Fibroblast of peridontal ligament (primary cell): ENCODE data around the gene ELANE.
"Not testable (repeated sequence)": the region's sequence is repeated elsewhere in the genome, so short reads cannot be mapped to it uniquely, and the experiment has no call there.

Experiments used
- DNase-seq: peaks from one replicate; pipeline ENCODE4 v3.0.0-alpha.2; 2010; ENCODE audit errors: extremely low read depth

ELANE gene

DNA sequence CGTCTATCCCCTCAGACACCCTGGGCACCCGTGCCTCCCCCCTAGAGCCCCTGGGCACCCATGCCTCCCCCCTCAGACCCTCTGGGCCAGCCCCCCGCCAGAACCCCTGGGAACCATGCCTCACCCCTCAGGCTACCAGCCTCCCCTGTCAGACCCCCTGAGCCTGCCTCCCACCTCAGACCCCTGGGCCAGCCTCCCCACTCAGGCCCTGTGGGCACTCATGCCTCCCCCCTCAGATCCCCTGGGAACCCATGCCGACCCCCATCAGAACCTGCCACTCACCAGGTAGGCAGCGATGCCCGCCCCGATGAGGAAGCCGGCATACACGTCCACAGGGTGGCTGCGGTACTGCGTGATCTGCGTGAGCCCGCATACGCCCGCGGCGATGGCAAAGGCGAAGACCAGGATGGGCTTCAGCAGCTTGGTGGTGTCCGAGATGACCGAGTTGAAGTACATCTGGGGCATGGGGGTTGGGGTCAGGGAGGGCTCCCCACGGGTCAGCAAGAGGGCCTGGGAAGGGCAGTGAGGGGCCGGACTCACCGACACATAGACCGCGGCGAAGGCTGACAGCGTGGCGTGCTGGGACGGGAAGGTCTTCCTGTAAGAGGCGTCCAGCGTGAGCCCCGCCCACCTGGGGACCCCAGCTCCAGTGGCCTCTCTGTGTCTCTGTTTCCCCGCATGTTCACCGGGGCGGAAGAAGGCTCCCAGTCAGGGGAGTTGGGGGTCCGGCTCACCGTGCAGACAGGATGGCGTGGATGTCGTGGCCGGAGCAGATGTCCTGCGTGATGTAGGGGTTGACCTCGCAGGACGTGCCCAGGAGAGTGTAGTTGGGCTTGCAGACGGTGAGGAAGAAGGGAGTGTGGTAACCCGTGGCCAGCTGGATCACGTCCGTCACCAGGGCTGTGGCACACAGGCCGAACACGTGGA, 37.7 kb upstream of the ELANE start:
- DNase-seq, result no peak

DNA sequence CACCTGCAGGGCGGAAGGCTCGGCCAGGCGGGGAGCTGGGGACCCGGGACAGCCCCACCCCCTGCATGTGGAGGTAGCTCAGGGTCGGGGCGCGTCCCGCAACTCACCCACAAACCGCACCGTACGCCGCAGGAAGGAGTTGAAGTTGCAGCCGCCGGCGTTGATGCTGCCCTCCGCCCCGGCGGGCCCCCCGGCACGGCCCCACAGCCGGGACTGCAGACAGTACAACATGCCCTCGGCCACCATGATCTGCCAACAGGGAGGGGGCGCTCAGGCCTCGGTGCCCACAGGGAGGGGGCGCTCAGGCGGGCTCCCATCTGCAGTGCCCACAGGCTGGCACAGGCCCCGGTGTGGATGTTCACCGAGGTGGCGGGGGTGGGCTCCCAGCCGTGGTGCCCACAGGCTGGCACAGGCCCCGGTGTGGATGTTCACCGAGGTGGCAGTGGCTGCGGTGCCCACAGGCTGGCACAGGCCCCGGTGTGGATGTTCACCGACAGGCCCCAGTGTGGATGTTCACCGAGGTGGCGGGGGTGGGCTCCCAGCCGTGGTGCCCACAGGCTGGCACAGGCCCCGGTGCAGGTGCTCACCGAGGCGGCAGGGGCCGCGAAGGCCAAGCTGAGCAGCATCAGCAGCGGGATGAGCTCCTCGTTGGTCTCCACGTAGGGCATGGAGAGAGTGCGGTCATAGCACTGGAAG, 36.9 kb upstream of the ELANE start:
- DNase-seq, result no peak

GRCh38 chr19:815775-816499, 36.2 kb upstream of the ELANE start:
- DNase-seq, result no peak

- no peak for DNase-seq
These were observed 35.6 kb upstream of the ELANE start for GRCh38 chr19:816500-816857.

DNA sequence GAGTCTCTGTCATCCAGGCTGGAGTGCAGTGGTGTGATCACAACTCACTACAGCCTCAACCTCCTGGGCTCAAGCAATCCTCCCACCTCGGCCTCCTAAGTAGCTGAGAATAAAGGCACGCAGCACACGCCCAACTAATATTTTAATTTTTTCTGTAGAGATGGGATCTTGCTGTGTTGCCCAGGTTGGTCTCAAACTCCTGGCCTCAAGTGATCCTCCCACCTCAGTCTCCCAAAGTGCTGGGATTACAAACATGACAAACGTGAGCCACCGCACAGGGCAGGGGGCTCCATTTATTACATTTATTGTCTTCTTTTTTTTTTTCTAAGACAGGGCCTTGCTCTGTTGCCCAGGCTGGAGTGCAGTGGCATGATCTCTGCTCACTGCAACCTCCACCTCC, 31.9 kb upstream of the ELANE start:
- not testable (repeated sequence) for DNase-seq

- no peak for DNase-seq
These were observed 30.8 kb upstream of the ELANE start for GRCh38 chr19:821231-821824.

GRCh38 chr19:821825-822503, 30.1 kb upstream of the ELANE start, which contains the start of gene PLPPR3:
TSS of gene PLPPR3 (minus strand) at chr19:821955. CDS start at chr19:821559, 396 bp downstream.
- no peak for DNase-seq

DNA sequence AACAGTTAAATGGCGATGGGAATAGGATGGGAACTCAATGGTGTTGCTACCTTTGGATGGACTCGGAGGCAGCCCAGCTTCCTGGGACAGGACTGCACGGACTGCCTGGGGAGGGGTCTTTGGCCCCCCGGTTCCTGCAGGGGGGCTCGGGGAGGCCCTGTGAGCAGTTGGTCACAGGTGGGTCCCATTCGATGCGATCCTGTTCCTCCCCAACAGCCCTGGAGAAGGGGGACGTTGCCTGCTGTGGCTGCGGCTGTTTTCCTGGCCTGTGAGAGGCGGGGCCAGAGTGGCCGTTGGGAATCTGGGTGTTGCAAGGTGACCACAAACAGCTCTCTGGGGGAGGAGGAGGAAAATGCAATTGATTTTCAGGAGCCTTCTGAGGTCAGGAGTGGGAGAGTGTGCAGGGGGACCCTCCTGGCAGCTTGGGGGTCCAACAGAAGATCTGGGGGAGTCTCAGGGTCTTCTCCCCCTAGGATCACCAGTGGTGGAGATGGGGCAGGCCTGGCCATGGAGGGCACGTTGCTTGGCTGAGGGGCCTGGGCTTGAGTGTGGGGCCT, 28.5 kb upstream of the ELANE start:
- DNase-seq, result no peak

DNA sequence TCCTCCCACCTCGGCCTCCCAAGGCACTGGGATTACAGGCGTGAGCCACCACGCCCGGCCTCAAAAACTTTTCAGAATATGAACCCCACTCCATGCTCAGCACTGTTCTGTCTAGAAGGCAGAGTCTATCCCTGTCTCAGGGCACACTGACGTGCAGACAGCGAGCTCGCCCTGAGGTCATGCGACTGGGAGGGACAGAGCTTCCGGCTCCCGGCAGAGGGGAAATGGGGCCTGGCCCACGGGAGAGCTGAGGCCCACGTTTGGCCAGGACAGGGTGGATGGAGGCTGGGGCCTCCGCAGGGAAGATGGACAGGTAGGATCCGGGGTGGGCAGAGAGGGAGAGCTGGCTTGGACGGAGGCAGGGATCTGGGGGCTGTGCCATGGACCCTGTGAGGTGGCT, 27.2 kb upstream of the ELANE start:
- no peak for DNase-seq

DNA sequence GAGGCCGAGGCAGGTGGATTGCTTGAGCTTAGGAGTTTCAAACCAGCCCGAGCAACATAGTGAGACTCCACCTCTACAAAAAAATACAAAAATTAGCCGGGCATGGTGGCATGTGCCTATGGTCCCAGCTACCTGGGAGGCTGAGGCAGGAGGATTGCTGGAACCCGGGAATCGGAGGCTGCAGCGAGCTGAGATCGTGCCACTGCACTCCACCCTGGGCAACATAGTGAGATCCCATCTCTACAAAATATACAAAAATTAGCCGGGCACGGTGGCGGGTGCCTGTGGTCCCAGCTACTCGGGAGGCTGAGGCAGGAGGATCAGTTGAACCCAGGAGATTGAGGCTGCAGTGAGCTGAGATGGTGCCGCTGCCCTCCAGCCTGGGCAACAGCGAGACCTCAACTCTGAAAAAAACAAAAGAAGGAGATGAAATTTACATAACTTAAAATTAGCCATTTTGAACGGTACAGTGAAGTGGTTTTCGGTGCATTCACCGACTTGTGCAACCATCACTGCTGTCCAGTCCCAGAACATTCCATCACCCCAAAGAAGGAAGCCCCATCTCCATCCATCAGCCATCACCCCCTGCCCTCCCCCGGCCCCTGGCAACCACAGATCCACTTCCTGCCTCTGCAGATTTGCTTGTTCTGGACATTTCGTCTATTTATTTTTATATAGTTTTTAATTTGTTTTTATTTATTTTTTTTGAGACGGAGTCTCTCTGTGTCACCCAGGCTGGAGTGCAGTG, 26.0 kb upstream of the ELANE start:
- DNase-seq, result no peak

DNA sequence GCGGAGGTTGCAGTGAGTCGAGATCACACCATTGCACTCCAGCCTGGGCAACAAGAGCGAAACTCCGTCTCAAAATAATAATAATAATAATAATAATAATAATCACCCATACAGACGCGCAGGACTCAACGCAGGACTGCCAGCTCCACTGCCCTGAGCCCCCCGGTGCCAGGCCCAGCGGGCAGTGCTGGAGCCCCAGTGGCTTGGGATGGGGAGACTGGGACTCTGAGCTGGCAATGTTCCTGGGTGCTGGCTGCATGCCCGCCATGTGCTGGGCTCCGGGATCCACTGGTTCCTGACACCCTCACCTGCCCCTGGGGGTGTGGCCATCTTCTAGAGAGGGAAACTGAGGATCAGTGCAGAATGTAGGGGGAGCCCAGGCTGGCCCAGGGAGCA, 24.8 kb upstream of the ELANE start:
- no peak for DNase-seq

- DNase-seq, result no peak
These were observed 24.3 kb upstream of the ELANE start, which contains the start of gene AZU1 for GRCh38 chr19:827710-828321. TSS of gene AZU1 (plus strand) at chr19:827837. CDS start at chr19:827847, 10 bp downstream.

DNA sequence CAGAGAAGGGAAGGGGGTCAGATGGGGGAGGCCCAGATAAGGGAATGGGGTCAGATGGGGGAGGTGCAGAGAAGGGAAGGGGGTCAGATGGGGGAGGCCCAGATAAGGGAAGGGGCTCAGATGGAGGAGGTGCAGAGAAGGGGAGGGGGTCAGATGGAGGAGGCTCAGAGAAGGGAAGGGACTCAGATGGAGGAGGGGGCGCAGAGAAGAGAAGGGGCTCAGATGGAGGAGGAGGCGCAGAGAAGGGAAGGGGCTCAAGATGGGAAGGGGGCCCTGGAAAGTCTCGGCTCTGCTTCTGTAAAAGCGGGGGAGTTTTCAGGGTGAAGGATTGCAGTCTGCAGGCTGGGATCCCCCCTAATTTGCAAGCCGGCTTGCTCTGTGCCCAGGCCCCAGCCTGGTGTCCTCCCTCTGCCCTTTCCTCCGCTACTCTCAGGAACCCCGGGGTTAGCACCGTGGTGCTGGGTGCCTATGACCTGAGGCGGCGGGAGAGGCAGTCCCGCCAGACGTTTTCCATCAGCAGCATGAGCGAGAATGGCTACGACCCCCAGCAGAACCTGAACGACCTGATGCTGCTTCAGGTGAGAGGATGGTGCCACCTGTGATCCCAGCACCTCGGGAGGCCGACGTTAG, 22.9 kb upstream of the ELANE start:
- no peak for DNase-seq

- DNase-seq, result no peak
These were observed 20.4 kb upstream of the ELANE start for GRCh38 chr19:831407-832369.

GRCh38 chr19:834216-834615, 17.9 kb upstream of the ELANE start:
- no peak for DNase-seq

GRCh38 chr19:835210-835810, 16.8 kb upstream of the ELANE start:
- DNase-seq, result no peak

DNA sequence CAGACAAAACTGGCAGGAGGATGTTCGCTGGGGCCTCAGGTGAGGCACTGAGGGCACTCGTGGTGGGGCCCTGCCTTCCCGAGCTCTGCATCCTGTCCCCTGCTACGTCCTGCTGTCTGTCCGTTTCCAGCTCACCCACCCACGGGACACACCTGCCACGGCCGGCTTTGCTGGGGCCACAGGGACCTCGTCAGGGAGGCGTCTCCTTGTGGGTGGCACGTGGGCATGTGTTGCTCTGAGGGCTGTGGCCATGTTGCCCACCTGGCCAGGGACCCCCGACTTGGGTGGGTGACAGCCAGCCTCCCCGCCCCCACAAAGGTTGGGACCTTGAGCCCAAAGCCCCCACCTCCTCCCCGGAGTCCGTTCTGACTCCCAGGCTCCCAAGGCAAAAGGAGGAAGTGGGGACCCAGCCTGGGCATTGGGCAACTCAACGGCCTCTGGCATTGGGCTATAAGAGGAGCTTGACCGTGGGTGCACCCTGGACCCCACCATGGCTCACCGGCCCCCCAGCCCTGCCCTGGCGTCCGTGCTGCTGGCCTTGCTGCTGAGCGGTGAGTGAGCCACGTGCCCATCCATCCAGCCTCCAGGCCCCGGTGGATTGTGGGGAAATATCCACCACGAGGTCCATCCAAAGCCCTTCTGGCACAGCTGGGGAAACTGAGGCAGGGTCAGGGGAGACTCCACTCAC, 11.4 kb upstream of the ELANE start, which contains the start of gene PRTN3:
Gene PRTN3 (plus strand): TSS at position 481 of the 688 bp plus-strand sequence. CDS start 10 bp downstream, at position 491.
- no peak for DNase-seq
